Breast epithelium (tissue), 4 donors: Measurements from ENCODE around the gene HMGN2. TPM values are rescaled to one million over a fixed set of nuclear protein-coding genes. Genes with fewer than 3 reads are reported as not detected.
A peak's percentile ranks its signal among the peaks of the same experiment; 100 is the strongest.

Experiments
- DNase-seq, 2 donors: peaks; one replicate each; pipeline ENCODE4 v3.0.0-alpha.2; 2019; ENCODE audit warnings: low spot score in 2 of 2
- H3K27ac ChIP-seq, 2 donors: fragments of 200-600 bp; sonication (generic) in 1 of 2; one replicate each; pipeline ENCODE4 v1.5.1; 2016 to 2019; ENCODE audit warnings: mild to moderate bottlenecking in 1 of 2
- H3K27me3 ChIP-seq, 2 donors: fragments of 200-600 bp; sonication (generic) in 1 of 2; one replicate each; pipeline versions ENCODE4 v1.5.1 to v1.6.0; 2017 to 2019; ENCODE audit warnings: control low read depth in 1 of 2, mild to moderate bottlenecking in 1 of 2
- H3K36me3 ChIP-seq: fragments of 200-600 bp; one replicate; pipeline ENCODE4 v1.5.1; 2019
- H3K4me1 ChIP-seq, 2 donors: fragments of 200-600 bp; sonication (generic); one replicate each; pipeline ENCODE4 v1.5.1; 2016 to 2019; ENCODE audit warnings: control low read depth in 1 of 2
- H3K4me3 ChIP-seq, 3 donors: fragments of 200-600 bp; sonication (generic); 1 replicate in 2 of 3; 2 replicates in 1 of 3; pipeline ENCODE4 v1.5.1; 2016 to 2019; ENCODE audit warnings: mild to moderate bottlenecking in 3 of 3, moderate library complexity in 2 of 3
- H3K9me3 ChIP-seq, 2 donors: fragments of 200-600 bp; sonication (generic) in 1 of 2; one replicate each; pipeline ENCODE4 v1.5.1; 2016 to 2019; ENCODE audit warnings: control low read depth in 1 of 2
- CTCF ChIP-seq, 3 donors: fragments of 450-650 bp; IDR thresholded peaks; one replicate each; pipeline ENCODE4 v1.5.1; 2016 to 2017; ENCODE audit warnings: antibody characterized with exemption in 3 of 3, mild to moderate bottlenecking in 3 of 3, moderate library complexity in 3 of 3
- POLR2A ChIP-seq: fragments of 450-650 bp; IDR thresholded peaks from one replicate; pipeline ENCODE4 v1.6.1; 2016; ENCODE audit warnings: antibody characterized with exemption, mild to moderate bottlenecking, moderate library complexity
- POLR2AphosphoS5 ChIP-seq, 3 donors: sonication (generic); formaldehyde crosslinking; IDR thresholded peaks; one replicate each; pipeline ENCODE4 v1.6.1; 2017; ENCODE audit warnings: antibody characterized with exemption in 3 of 3
- intact Hi-C: fragments of 100-400 bp; cut with DNase I; formaldehyde crosslinking; loops from one replicate; pipeline ENCODE4 v1.15.1; 2023; ENCODE audit warnings: low total_unique reads
- total RNA-seq, 3 donors: library from RNA; depleted of rRNA; stranded (reverse); fragments of >200 nt; gene quantifications; one replicate each; pipeline ENCODE4 v1.1.0, GENCODE V29; 2016

The HMGN2 gene
- total RNA-seq, 3 donors from 2014 or later = 192 to 261 (median 204) TPM

DNA sequence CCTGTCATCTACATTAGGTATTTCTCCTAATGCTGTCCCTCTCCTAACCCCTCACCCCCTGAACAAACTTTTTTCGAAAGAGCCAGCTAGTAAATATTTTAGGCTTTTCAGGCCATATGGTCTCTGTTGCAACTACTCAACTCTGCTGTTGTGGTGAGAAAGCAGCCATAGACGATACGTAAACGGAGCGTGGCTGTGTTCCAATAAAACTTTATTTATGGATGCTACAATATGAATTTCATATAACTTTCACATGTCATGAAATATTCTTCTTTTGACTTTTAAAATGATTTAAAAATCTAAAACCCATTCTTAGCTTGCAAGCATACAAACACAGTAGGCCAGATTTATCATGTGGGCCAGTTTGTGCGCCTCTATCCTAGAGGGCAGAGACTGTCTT is 46.1 kb downstream of the HMGN2 start:
- no peaks in the 10 kb centered on the region for H3K27me3 ChIP-seq
- H3K4me1 ChIP-seq = no peaks in the 10 kb centered on the region
- H3K4me3 ChIP-seq = no peak overlapping the region
- no peaks in the 10 kb centered on the region for H3K9me3 ChIP-seq
- DNase-seq = no peak
- intact Hi-C loops = loop anchor here (5.0 kb wide), 1 partner anchor 439 kb away; no protein-coding TSS in a partner anchor
- H3K36me3 ChIP-seq = no peaks in the 10 kb centered on the region
- H3K27ac ChIP-seq = no peak overlapping the region
- TF ChIP-seq POLR2AphosphoS5 (IDR thresholded peaks at IDR 0.05) (no peak), CTCF (IDR thresholded peaks at IDR 0.05) (no peak), POLR2A (no peak)

GRCh38 chr1:26520339-26520738 is 48.1 kb downstream of the HMGN2 start:
- intact Hi-C loops = no loop called here
- Histone ChIP-seq H3K9me3 (no peaks in the 10 kb centered on the region), H3K4me3 (no peak overlapping the region), H3K27me3 (no peaks in the 10 kb centered on the region), H3K4me1 (no peaks in the 10 kb centered on the region), H3K27ac (no peak overlapping the region), H3K36me3 (no peaks in the 10 kb centered on the region)
- DNase-seq = no peak
- TF ChIP-seq POLR2AphosphoS5 (IDR thresholded peaks at IDR 0.05) (no peak), POLR2A (no peak), CTCF (IDR thresholded peaks at IDR 0.05) (no peak)

GRCh38 chr1:26521669-26522030 is 49.4 kb downstream of the HMGN2 start:
- H3K4me1 ChIP-seq = no peaks in the 10 kb centered on the region
- H3K27me3 ChIP-seq = no peaks in the 10 kb centered on the region
- no peaks in the 10 kb centered on the region for H3K9me3 ChIP-seq
- no peak for DNase-seq
- no peaks in the 10 kb centered on the region for H3K36me3 ChIP-seq
- no peak overlapping the region for H3K27ac ChIP-seq
- TF ChIP-seq POLR2AphosphoS5 (IDR thresholded peaks at IDR 0.05) (no peak), CTCF (IDR thresholded peaks at IDR 0.05) (no peak), POLR2A (no peak)
- intact Hi-C loops = no loop called here
- H3K4me3 ChIP-seq = no peak overlapping the region

DNA sequence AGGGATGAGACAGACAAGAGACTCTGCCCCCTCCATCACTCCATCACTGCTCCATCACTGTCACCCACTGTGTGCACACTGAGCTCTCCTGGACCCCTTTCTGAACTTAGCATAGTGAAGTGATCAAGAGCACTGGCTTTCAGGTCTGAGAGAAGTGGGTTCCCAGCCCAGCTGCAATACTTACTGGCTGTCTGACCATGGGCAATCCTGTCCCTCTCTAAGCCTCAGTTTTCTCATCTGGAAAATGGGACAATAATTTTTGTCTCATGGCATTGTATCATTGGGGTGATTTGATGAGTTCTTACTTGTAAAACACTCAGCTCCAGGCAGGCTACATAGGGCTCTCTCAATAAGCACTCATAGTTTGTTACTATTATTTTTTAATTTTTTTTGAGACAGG is 49.8 kb downstream of the HMGN2 start:
- Histone ChIP-seq H3K27me3 (no peaks in the 10 kb centered on the region), H3K27ac (no peak overlapping the region), H3K9me3 (no peaks in the 10 kb centered on the region), H3K4me1 (no peaks in the 10 kb centered on the region), H3K36me3 (no peaks in the 10 kb centered on the region), H3K4me3 (no peak overlapping the region)
- TF ChIP-seq CTCF (IDR thresholded peaks at IDR 0.05) (no peak), POLR2A (no peak), POLR2AphosphoS5 (IDR thresholded peaks at IDR 0.05) (no peak)
- intact Hi-C loops = no loop called here
- no peak for DNase-seq

- H3K36me3 ChIP-seq = no peaks in the 10 kb centered on the region
- H3K9me3 ChIP-seq = no peaks in the 10 kb centered on the region
- no peaks in the 10 kb centered on the region for H3K4me1 ChIP-seq
- peak in 1 of 2 donors; percentile 52 for DNase-seq
- no peak overlapping the region for H3K4me3 ChIP-seq
- H3K27ac ChIP-seq = no peak overlapping the region
- intact Hi-C loops = no loop called here
- no peak for TF ChIP-seq CTCF (IDR thresholded peaks at IDR 0.05)
- no peak for TF ChIP-seq POLR2AphosphoS5 (IDR thresholded peaks at IDR 0.05)
- no peak for TF ChIP-seq POLR2A
- no peaks in the 10 kb centered on the region for H3K27me3 ChIP-seq
Measured at GRCh38 chr1:26524181-26524580, 51.9 kb downstream of the HMGN2 start.

Other genes starting within 250 kb of the HMGN2 start
- gene CEP85, start 238.2 kb upstream of the HMGN2 start, total RNA-seq = 10 to 100 TPM in 1 of 3 donors, 1 to 10 TPM in 2; 4.8 to 11.7 (median 7.5) TPM
- gene SH3BGRL3, start 192.4 kb upstream of the HMGN2 start, total RNA-seq = 10 to 100 TPM; 27.5 to 55.7 (median 50.1) TPM
- gene UBXN11, start 165.8 kb upstream of the HMGN2 start, total RNA-seq = 10 to 100 TPM; 15.0 to 25.5 (median 24.9) TPM
- 10 to 100 TPM in 2 of 3 donors, 1 to 10 TPM in 1; 8.3 to 12.8 (median 12.3) TPM for gene CD52, start 154.5 kb upstream of the HMGN2 start, total RNA-seq
- gene CRYBG2, start 118.3 kb upstream of the HMGN2 start, total RNA-seq = under 1 TPM in 1 of 3 donors, not detected in 2; 0.66 TPM
- gene ZNF683, start 99.7 kb upstream of the HMGN2 start, total RNA-seq = under 1 TPM in 2 of 3 donors, not detected in 1; 0.48 to 0.59 TPM
- not detected for gene LIN28A, start 61.6 kb upstream of the HMGN2 start, total RNA-seq
- gene DHDDS, start 40.1 kb upstream of the HMGN2 start, total RNA-seq = 10 to 100 TPM; 37.0 to 85.9 (median 42.9) TPM
- gene RPS6KA1, start 57.3 kb downstream of the HMGN2 start, total RNA-seq = 10 to 100 TPM; 12.5 to 43.0 (median 30.8) TPM
- gene ARID1A, start 223.6 kb downstream of the HMGN2 start, total RNA-seq = 10 to 100 TPM; 32.8 to 41.9 (median 35.4) TPM